Endothelial cell of umbilical vein (primary cell): ENCODE measurements around the gene PBOV1. TPM values are rescaled to one million over a fixed set of nuclear protein-coding genes. Genes with fewer than 3 reads are reported as not detected.

Experiments
- BruUV-seq: library from RNA; stranded (reverse); fragments of 400-500 nt; replicated peaks from 2 replicates; lab custom pipeline; 2021; lab: Mats Ljungman, UMichigan
- CTCF ChIA-PET: fragments of 300-600, 350-600 bp; sonication (Branson Sonifier 250); formaldehyde crosslinking; loops from one replicate; lab custom pipeline; 2021; ENCODE audit warnings: antibody characterized with exemption, inconsistent platforms; lab: Charles Lee
- POLR2A ChIA-PET: fragments of 300-600, 350-600 bp; sonication (Branson Sonifier 250); formaldehyde crosslinking; loops from one replicate; lab custom pipeline; 2021; ENCODE audit warnings: antibody characterized with exemption, inconsistent platforms; lab: Charles Lee
- DNase-seq: peaks from one replicate; pipeline ENCODE4 v3.0.0-alpha.2; 2011; ENCODE audit warnings: low read depth, low spot score
- FAIRE-seq: peaks from 2 replicates; lab custom pipeline; 2011; peaks lifted over from hg19 to GRCh38; lab: Jason Lieb, UNC
- H2AFZ ChIP-seq: 2 replicates; pipeline ENCODE4 v1.6.0; 2012; ENCODE audit warnings: low read depth, low read length, control low read depth, inconsistent platforms
- H3K27ac ChIP-seq: 2 replicates; pipeline ENCODE4 v1.5.1; 2011; ENCODE audit warnings: low read depth, mild to moderate bottlenecking, control low read depth, low read length, moderate library complexity; ENCODE audit not compliant: insufficient read depth
- H3K27me3 ChIP-seq, 2 experiments: 2 replicates each; pipeline versions ENCODE4 v1.6.0 to v1.6.1; 2011; ENCODE audit warnings: low read length in 2 of 2, mixed read lengths in 1 of 2; ENCODE audit not compliant: control insufficient read depth in 2 of 2, insufficient read depth in 2 of 2
- H3K36me3 ChIP-seq, 2 experiments: 2 replicates in 1 of 2; 3 replicates in 1 of 2; pipeline ENCODE4 v1.5.1; 2011; ENCODE audit warnings: low read length in 2 of 2, mild to moderate bottlenecking in 1 of 2, moderate library complexity in 1 of 2; ENCODE audit not compliant: control insufficient read depth in 2 of 2, insufficient read depth in 2 of 2; ENCODE audit errors: extremely low read depth in 1 of 2
- H3K4me1 ChIP-seq: 3 replicates; pipeline ENCODE4 v1.5.1; 2011; ENCODE audit warnings: mild to moderate bottlenecking, low read length; ENCODE audit not compliant: control insufficient read depth, insufficient read depth; ENCODE audit errors: extremely low read depth
- H3K4me2 ChIP-seq: 2 replicates; pipeline ENCODE4 v1.6.1; 2011; ENCODE audit warnings: low read length, control low read depth, mixed read lengths; ENCODE audit not compliant: insufficient read depth
- H3K4me3 ChIP-seq, 3 experiments: fragments of 200-600 bp in 1 of 3; sonication (generic), shearing (Covaris generic) in 1 of 3; replicated peaks in 1 of 3; 2 replicates each; pipeline ENCODE4 v1.5.1; 2011 to 2016; ENCODE audit warnings: control low read depth in 3 of 3, low read length in 3 of 3, mild to moderate bottlenecking in 2 of 3, inconsistent platforms in 1 of 3, low read depth in 1 of 3, moderate library complexity in 1 of 3; ENCODE audit not compliant: insufficient read depth in 1 of 3
- H3K79me2 ChIP-seq: 2 replicates; pipeline ENCODE4 v1.6.0; 2012; ENCODE audit warnings: low read length, inconsistent platforms; ENCODE audit not compliant: control insufficient read depth, insufficient read depth
- H3K9ac ChIP-seq: replicated peaks from 2 replicates; pipeline ENCODE3; 2011; ENCODE audit warnings: low read length, control low read depth; ENCODE audit not compliant: insufficient read depth; ENCODE audit errors: extremely low read depth
- H3K9me1 ChIP-seq: replicated peaks from 3 replicates; pipeline ENCODE4 v1.6.0; 2011; ENCODE audit warnings: mild to moderate bottlenecking, low read length; ENCODE audit not compliant: control insufficient read depth, insufficient read depth; ENCODE audit errors: extremely low read depth
- H3K9me3 ChIP-seq: replicated peaks from 2 replicates; pipeline ENCODE4 v1.5.1; 2012; ENCODE audit warnings: low read length, inconsistent platforms; ENCODE audit not compliant: control insufficient read depth, insufficient read depth
- H4K20me1 ChIP-seq: replicated peaks from 2 replicates; pipeline ENCODE3; 2011; ENCODE audit warnings: mild to moderate bottlenecking, low read length; ENCODE audit not compliant: control insufficient read depth, insufficient read depth; ENCODE audit errors: extremely low read depth
- CTCF ChIP-seq, 2 donors: IDR thresholded peaks; 1 replicate in 1 of 2; 2 replicates in 1 of 2; pipeline ENCODE4 v1.5.1; 2011; ENCODE audit warnings: low read length in 2 of 2, mild to moderate bottlenecking in 2 of 2, moderate library complexity in 2 of 2, control low read depth in 1 of 2, inconsistent platforms in 1 of 2, low read depth in 1 of 2; ENCODE audit not compliant: insufficient read depth in 1 of 2; ENCODE audit errors: extremely low read depth in 1 of 2
- EZH2 ChIP-seq: IDR thresholded peaks from 2 replicates; pipeline ENCODE4 v1.6.1; 2012; ENCODE audit warnings: borderline replicate concordance, low read depth, mild to moderate bottlenecking, moderate library complexity, low read length, inconsistent platforms; ENCODE audit not compliant: severe bottlenecking
- FOS ChIP-seq: IDR thresholded peaks from 2 replicates; pipeline ENCODE4 v1.6.1; 2011; ENCODE audit warnings: mild to moderate bottlenecking, low read length, moderate library complexity, borderline replicate concordance; ENCODE audit not compliant: insufficient read depth
- GATA2 ChIP-seq: IDR thresholded peaks from 2 replicates; pipeline ENCODE4 v1.7.0; 2011; ENCODE audit warnings: low read depth, mild to moderate bottlenecking, moderate library complexity, mixed read lengths, low read length; ENCODE audit not compliant: insufficient read length, insufficient read depth
- JUN ChIP-seq: IDR thresholded peaks from 2 replicates; pipeline ENCODE4 v1.6.1; 2011; ENCODE audit warnings: borderline replicate concordance, low read depth; ENCODE audit not compliant: insufficient read length, insufficient read depth
- MAX ChIP-seq: IDR thresholded peaks from 2 replicates; pipeline ENCODE4 v1.6.1; 2011; ENCODE audit not compliant: insufficient read depth, insufficient read length
- MYC ChIP-seq: IDR thresholded peaks from one replicate; pipeline ENCODE4 v1.6.1; 2011; ENCODE audit warnings: mild to moderate bottlenecking, low read depth, low read length
- POLR2A ChIP-seq: IDR thresholded peaks from 2 replicates; pipeline ENCODE4 v1.6.1; 2012; ENCODE audit warnings: low read depth, mild to moderate bottlenecking, control low read depth, low read length
- POLR2AphosphoS5 ChIP-seq: IDR thresholded peaks from 2 replicates; pipeline ENCODE4 v1.6.1; 2012; ENCODE audit warnings: low read depth, mild to moderate bottlenecking, control low read depth, low read length, moderate library complexity; ENCODE audit not compliant: insufficient read depth
- dilution Hi-C: fragments of 300-500 bp; cut with MboI; formaldehyde crosslinking; loops from one replicate; pipeline ENCODE4 v1.15.0; 2019; ENCODE audit warnings: low sequenced_read_pairs; ENCODE audit not compliant: extremely low pct_ligation_motif_present
- intact Hi-C: fragments of 100-400 bp; cut with micrococcal nuclease; formaldehyde crosslinking; loops from one replicate; pipeline ENCODE4 v1.10.0; 2022
- polyA plus RNA-seq, 4 experiments: library from polyadenylated mRNA; depleted of rRNA in 3 of 4; stranded (reverse) in 3 of 4; unstranded in 1 of 4; fragments of >200 nt; gene quantifications; 2 replicates each; pipeline versions ENCODE4 v1.2.1 to v1.2.3, GENCODE V29; 2011 to 2012; ENCODE audit warnings: missing spikeins in 1 of 4
- total RNA-seq: library from RNA; stranded (reverse); gene quantifications from 2 replicates; pipeline ENCODE4 v1.2.3, GENCODE V29; 2021

PBOV1 gene
- total and polyA plus RNA-seq, 2 donors (not counting 3 experiments of a cell fraction or from before 2014, with no cell fraction given) = not detected

DNA sequence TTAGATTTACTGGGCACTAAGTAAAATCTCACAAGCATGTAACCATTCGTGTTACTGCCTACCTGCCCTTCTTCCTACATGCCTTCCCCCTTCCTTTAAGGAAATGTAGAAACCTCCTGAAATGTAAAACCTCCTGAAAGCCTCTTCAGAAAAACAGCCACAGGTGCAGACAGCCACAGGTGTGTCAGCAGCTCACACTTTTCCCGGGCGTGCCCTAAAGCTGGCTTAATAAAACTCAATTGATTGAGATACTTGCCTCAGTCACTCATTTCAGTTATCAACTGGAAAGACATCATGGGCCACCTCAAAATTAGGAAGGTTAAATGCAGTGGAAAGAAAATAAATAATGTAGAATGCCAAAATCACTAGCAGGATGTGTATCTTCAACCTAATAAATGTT lies 23.1 kb upstream of the PBOV1 start:
- no peak overlapping the region for H3K4me3 ChIP-seq
- no peak overlapping the region for H2AFZ ChIP-seq
- no peaks in the 10 kb centered on the region for H4K20me1 ChIP-seq
- dilution Hi-C loops (no loop called here), intact Hi-C loops (no loop called here)
- BruUV-seq = no TSS peak
- POLR2A ChIA-PET = no interaction called here
- no peaks in the 10 kb centered on the region for H3K36me3 ChIP-seq
- H3K9ac ChIP-seq = no peak overlapping the region
- no peaks in the 10 kb centered on the region for H3K9me1 ChIP-seq
- no peaks in the 10 kb centered on the region for H3K9me3 ChIP-seq
- no peak for DNase-seq
- no peak for FAIRE-seq
- H3K27me3 ChIP-seq = no peaks in the 10 kb centered on the region
- no peak overlapping the region for H3K4me2 ChIP-seq
- no peaks in the 10 kb centered on the region for H3K79me2 ChIP-seq
- no peak overlapping the region for H3K27ac ChIP-seq
- peaks cover 3% of the 10 kb centered on the region for H3K4me1 ChIP-seq
- TF ChIP-seq MYC (no peak), MAX (no peak), POLR2A (no peak), POLR2AphosphoS5 (no peak), EZH2 (no peak), FOS (no peak), JUN (no peak), CTCF (IDR thresholded peaks at IDR 0.05; ENCODE audit: extremely low read depth in 1 of 2, insufficient read depth in 1 of 2, low read depth in 1 of 2, low read length in 2 of 2) (no peak), GATA2 (no peak)
- CTCF ChIA-PET = interaction anchor here (1.2 kb wide), 1 partner anchor 10 kb away, joined by 3 read pairs; no protein-coding TSS in a partner anchor
